Cardiac fibroblast (primary cell): ENCODE data around the gene TMEM41B.

ENCODE experiments used
- DNase-seq, 2 donors: peaks; one replicate each; pipeline versions ENCODE4 v3.0.0 to v3.0.0-alpha.2; 2010; ENCODE audit warnings: low read depth in 2 of 2
- H3K4me3 ChIP-seq, 2 donors: replicated peaks in 1 of 2; 1 replicate in 1 of 2; 2 replicates in 1 of 2; pipeline ENCODE4 v1.5.1; 2011; ENCODE audit warnings: low read depth in 2 of 2, low read length in 2 of 2, mild to moderate bottlenecking in 2 of 2, moderate library complexity in 1 of 2
- TF ChIP-seq, protein P1 (sequence below): IDR thresholded peaks from one replicate; pipeline ENCODE4 v1.5.1; 2011; ENCODE audit warnings: low read depth, mild to moderate bottlenecking, low read length, inconsistent platforms

The TMEM41B gene

DNA sequence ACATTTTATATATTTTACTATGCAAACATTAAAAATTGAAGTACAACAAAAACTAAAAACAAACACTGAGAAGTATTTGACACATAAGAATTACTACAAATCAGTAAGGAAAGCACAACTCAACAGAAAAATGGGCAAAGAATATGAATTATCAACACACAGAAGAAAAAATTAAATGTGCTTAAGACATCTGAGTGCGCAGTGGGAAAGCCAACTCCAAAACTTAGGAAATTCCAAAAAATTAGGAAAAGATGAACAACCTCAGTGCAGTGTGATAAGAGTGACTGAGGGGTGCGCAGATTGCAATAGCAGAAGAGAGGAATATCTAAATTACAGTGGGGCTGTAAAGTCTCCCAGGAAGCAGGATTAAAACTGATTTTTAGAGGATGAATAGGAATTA is 1.9 kb upstream of the TMEM41B start:
- no peak overlapping the region for H3K4me3 ChIP-seq
- no peak for DNase-seq
- TF ChIP-seq, protein P1, sequence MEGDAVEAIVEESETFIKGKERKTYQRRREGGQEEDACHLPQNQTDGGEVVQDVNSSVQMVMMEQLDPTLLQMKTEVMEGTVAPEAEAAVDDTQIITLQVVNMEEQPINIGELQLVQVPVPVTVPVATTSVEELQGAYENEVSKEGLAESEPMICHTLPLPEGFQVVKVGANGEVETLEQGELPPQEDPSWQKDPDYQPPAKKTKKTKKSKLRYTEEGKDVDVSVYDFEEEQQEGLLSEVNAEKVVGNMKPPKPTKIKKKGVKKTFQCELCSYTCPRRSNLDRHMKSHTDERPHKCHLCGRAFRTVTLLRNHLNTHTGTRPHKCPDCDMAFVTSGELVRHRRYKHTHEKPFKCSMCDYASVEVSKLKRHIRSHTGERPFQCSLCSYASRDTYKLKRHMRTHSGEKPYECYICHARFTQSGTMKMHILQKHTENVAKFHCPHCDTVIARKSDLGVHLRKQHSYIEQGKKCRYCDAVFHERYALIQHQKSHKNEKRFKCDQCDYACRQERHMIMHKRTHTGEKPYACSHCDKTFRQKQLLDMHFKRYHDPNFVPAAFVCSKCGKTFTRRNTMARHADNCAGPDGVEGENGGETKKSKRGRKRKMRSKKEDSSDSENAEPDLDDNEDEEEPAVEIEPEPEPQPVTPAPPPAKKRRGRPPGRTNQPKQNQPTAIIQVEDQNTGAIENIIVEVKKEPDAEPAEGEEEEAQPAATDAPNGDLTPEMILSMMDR: no peak

DNA sequence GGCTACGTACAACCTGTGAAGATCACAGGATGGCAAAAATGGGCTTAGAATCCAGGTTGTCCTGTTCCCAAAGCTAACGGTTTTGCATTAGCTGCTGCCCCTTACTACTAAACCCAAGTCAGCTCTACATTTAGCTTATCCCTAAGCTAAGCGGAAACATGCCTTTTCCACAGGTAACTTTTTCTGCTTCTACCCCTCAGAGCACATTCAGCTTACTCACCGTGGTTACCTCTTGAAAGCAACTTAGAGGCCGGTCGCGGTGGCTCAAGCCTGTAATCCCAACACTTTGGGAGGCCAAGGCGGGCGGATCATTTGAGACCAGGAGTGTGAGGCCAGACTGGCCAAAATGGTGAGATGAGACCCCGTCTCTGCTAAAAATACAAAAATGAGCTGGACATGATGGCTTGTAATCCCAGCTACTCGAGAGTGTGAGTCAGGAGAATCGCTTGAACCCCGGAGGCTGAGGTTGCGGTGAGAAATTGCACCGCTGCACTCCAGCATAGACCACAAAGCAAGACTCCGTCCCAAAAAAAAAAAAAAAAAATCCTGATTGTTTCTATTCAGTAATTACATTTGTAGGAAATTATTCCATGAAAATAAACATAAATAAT is 790 bp upstream of the TMEM41B start:
- H3K4me3 ChIP-seq: peak overlapping the region; percentile 27 to 98
- DNase-seq: no peak
- TF ChIP-seq, protein P1: no peak

DNA sequence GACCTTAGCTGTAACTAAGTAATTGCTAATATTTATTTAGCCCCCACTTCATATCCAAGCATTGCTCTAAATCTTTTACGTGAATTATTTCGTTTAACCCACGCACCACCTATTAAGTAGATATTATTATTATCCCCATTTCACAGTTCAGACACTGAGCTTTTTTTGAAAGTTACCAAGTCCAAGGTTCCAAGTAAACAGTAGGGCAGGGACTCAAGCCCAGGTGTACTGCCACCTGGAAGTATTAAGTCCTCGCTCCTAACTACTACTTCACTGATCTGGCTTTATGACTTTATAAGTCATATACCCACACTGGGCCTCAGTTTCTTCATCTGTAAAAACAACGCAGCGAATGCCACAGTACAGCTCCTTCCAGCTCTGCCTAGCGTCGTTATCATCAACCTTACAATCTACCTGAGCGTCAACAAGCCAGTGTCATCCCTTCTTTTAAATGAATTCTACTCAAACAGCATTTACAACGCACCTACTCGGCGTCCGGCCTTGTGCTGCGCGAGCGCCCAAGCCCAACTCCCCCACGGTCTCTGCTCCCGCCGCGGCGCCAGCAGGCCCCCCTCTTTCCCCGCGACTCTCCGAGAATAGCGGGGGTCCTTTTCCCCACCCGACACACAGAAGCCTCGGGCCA is 624 bp downstream of the TMEM41B start:
- TF ChIP-seq, protein P1: no peak
- DNase-seq: peak; percentile 13 to 26
- peak overlapping the region; percentile 95 to 98 for H3K4me3 ChIP-seq

DNA sequence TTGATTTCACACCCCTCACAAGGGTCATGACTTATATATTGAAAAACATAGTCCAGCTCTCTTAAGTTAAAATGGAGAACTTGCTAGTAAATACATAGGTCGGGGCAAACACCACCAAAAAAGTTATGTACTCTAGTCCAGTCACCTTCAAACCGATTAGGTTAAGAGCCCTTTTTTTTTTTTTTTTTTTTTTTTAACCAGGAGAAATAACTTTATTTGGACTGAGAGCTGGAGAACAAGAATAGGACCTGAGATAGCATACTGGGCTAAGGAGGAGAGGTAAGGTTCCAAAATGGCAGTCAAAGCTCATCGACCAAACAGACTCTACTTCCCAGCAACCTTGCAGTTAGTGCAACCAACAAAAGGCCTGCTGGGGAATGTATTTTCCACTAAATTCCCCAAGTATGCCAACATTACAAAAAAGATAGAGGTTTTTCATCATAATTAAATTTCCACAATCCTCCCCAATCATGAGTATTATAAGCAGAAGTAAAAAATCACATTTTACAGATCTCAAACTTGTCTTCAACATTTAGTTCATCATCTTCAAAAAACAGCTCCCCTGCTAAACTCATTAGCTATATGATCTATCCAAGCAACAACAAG is 3.8 kb downstream of the TMEM41B start:
- TF ChIP-seq, protein P1: no peak
- H3K4me3 ChIP-seq: no peak overlapping the region
- no peak for DNase-seq

DNA sequence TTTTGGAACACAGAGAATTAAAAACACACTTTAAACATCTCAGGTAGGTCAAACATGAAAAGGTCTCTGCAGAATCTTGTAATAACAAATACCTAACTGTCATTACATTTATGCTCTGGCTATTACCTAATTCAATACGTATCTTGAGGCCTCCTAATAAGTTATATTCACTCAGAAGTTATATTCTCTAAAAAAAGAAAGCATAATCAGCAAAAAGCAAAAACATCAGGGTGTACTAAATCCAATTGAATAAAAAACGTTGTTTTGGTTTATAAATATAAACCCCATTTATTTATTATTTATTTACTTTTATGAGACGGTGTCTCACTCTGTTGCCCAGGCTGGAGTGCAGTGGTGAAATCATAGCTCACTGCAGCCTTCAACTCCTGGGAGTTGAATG is 10.2 kb downstream of the TMEM41B start:
- no peak overlapping the region for H3K4me3 ChIP-seq
- no peak for DNase-seq
- TF ChIP-seq, protein P1: no peak

DNA sequence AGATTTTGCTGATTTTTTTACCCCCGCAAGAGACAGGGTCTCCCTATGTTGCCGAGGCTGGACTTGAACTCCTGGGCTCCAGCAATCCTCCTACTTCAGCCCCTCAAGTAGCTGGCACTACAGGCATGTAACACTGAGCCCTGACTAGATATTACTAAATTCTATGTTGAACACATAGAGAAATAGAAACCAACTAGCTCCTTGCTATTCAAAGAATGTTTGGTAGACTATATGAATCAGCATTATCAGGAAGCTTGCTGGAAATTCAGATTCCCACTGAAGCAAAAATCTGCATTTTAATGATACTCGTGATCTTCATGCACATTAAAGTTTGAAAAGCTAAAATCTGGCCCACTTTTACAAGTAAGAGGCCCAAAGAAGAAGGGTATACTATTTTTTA is 11.9 kb downstream of the TMEM41B start:
- H3K4me3 ChIP-seq: no peak overlapping the region
- DNase-seq: no peak
- TF ChIP-seq, protein P1: no peak
